Measurements from ENCODE around the gene REX1BD. TPM values are rescaled to one million over a fixed set of nuclear protein-coding genes. Genes with fewer than 3 reads are reported as not detected.

Gene REX1BD
- total RNA-seq, 1 experiment from 2014 or later, result 97.1 TPM

GRCh38 chr19:18589380-18590272 lies 1.0 kb downstream of the REX1BD start (continued):
- TF ChIP-seq EZH2phosphoT487 (IDR thresholded peaks at IDR 0.05; ENCODE audit: borderline replicate concordance), result no peak
- TF ChIP-seq ZFX (IDR thresholded peaks at IDR 0.05), result peak; percentile 12; the same call in 1 of the 2 replicates
- TF ChIP-seq RAD21 (IDR thresholded peaks at IDR 0.05; ENCODE audit: low read depth), result no peak
- TF ChIP-seq FOSL1 (IDR thresholded peaks at IDR 0.05; ENCODE audit: low read depth), result no peak
- TF ChIP-seq POLR2A (IDR thresholded peaks at IDR 0.05; ENCODE audit: borderline replicate concordance, extremely low read depth, insufficient read depth, insufficient read length), result peak; percentile 27
- TF ChIP-seq CBX3 (IDR thresholded peaks at IDR 0.05; ENCODE audit: low read depth), result no peak
- no peak for TF ChIP-seq ZNF274 (IDR thresholded peaks at IDR 0.05; ENCODE audit: low read depth, low read length)

GRCh38 chr19:18590273-18591272 lies 2.0 kb downstream of the REX1BD start:
- 0 out of 4 replicates have a peak, but pooled peaks cover 0 to 4% of the 10 kb centered on the region in 2 experiments for H3K36me3 ChIP-seq (ENCODE audit: control insufficient read depth in 1 of 2, insufficient read depth in 2 of 2, low read length in 2 of 2)
- peak overlapping the region; percentile 67 to 89 for H3K4me3 ChIP-seq (replicated peaks in 1 of 2; ENCODE audit: low read depth in 1 of 2, low read length in 2 of 2)
- peak; percentile 96 for DNase-seq (ENCODE audit: low read depth, low spot score)
- ChIA-PET CTCF (interaction anchor here (0.7 to 7.5 kb wide), 7 partner anchors 17 to 396 kb away, joined by 3 to 39 read pairs (median 3); partner anchors contain the start of gene UBA52), RAD21 (ENCODE audit: low non-redundant PET in 1 of 2, low total read pairs in 2 of 2, uncharacterized antibody in 2 of 2, unreplicated experiment in 2 of 2) (interaction anchor here in 1 of 2 experiments (0.7 kb wide), 2 partner anchors 90 to 273 kb away, joined by 3 to 4 read pairs; no protein-coding TSS in a partner anchor), POLR2A (interaction anchor here (0.7 to 4.3 kb wide), 7 partner anchors 10 to 328 kb away, joined by 3 to 23 read pairs (median 3); partner anchors contain the start of genes COPE, DDX49 and UBA52)
- H3K27ac ChIP-seq (ENCODE audit: low read depth, low read length), result peak overlapping the region; percentile 100
- H3K79me2 ChIP-seq (ENCODE audit: insufficient read depth, low read length), result peaks cover 13% of the 10 kb centered on the region; the same call in 1 of the 2 replicates
- no peak overlapping the region for H2AFZ ChIP-seq (ENCODE audit: low read depth, low read length, poor library complexity, severe bottlenecking)
- H3K9ac ChIP-seq (ENCODE audit: low read length), result peak overlapping the region; percentile 97
- ATAC-seq, result peak; percentile 71
- H3K4me2 ChIP-seq (ENCODE audit: low read length), result peak overlapping the region; percentile 88
- BruUV-seq (replicated peaks), result TSS peak; percentile 73
- H3K9me3 ChIP-seq (ENCODE audit: control insufficient read depth in 1 of 2, insufficient read depth in 1 of 2, low read depth in 1 of 2, low read length in 2 of 2), result no peaks in the 10 kb centered on the region
- no peaks in the 10 kb centered on the region for H4K20me1 ChIP-seq (ENCODE audit: insufficient read depth)
- no peaks in the 10 kb centered on the region for H3K27me3 ChIP-seq (ENCODE audit: insufficient read depth, low read length)
- H3K9me2 ChIP-seq (ENCODE audit: insufficient read depth), result no peaks in the 10 kb centered on the region
- intact Hi-C loops (cut with micrococcal nuclease), result loop anchor here (1.0 to 5.0 kb wide), 5 partner anchors 33 to 256 kb away; partner anchors contain the start of genes KLHL26 and KXD1
- H3K4me1 ChIP-seq (ENCODE audit: control insufficient read depth in 1 of 2, insufficient read depth in 2 of 2, low read length in 2 of 2), result peaks cover 19 to 45% of the 10 kb centered on the region in 2 experiments
- TF ChIP-seq SRF (IDR thresholded peaks at IDR 0.05; ENCODE audit: low read depth) (no peak), REST (IDR thresholded peaks at IDR 0.05; ENCODE audit: low read depth) (no peak), ZFX (IDR thresholded peaks at IDR 0.05) (peak; percentile 37; the same call in 1 of the 2 replicates), POLR2A (IDR thresholded peaks at IDR 0.05; ENCODE audit: borderline replicate concordance, extremely low read depth, insufficient read depth, insufficient read length) (peak; percentile 19), MAX (IDR thresholded peaks at IDR 0.05) (peak; percentile 73; the same call in 1 of the 2 replicates), POLR2AphosphoS5 (IDR thresholded peaks at IDR 0.05; ENCODE audit: low read depth, low read length) (peak; percentile 79), FOSL1 (IDR thresholded peaks at IDR 0.05; ENCODE audit: low read depth) (no peak), ZBTB33 (IDR thresholded peaks at IDR 0.05; ENCODE audit: extremely low read depth, insufficient replicate concordance, low read length) (peak; percentile 59), EZH2 (IDR thresholded peaks at IDR 0.05) (no peak), CBX3 (IDR thresholded peaks at IDR 0.05; ENCODE audit: low read depth) (no peak; the same call in 1 of the 2 replicates), EZH2phosphoT487 (IDR thresholded peaks at IDR 0.05; ENCODE audit: borderline replicate concordance) (no peak), JUND (IDR thresholded peaks at IDR 0.05) (no peak)

Measured in HCT116 (cell line).